Ecto neural progenitor cell (in vitro differentiated cells): Measurements from ENCODE around the gene ZNF512.
A peak's percentile ranks its signal among the peaks of the same experiment; 100 is the strongest.

ENCODE experiments used
- DNase-seq: peaks from one replicate; pipeline ENCODE4 v3.0.0-alpha.2; 2018; ENCODE audit warnings: low spot score

The ZNF512 gene

GRCh38 chr2:27634291-27634690 is 51.4 kb downstream of the ZNF512 start:
- no peak for DNase-seq

- no peak for DNase-seq
Observed at GRCh38 chr2:27636766-27637165, 53.9 kb downstream of the ZNF512 start.

GRCh38 chr2:27638037-27638637 is 55.3 kb downstream of the ZNF512 start:
- no peak for DNase-seq

DNA sequence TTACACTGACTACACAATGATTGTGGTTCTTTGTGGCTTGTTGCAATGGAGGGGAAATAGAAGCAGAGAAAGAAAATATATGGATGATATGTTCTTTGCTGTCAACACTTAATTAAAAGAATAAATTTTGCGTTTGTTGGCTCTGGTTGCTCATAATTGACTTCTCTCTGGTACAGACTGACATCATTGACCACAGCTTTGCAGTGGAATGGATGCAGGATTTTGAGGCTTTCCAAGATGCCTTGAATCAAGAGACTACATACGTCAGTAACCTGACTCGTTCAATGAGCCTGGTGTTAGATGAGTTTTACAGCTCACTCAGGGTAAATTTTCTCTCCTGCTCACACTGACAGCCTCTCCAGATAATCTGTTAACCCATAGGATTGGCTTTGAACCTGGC is 55.9 kb downstream of the ZNF512 start:
- no peak for DNase-seq

DNA sequence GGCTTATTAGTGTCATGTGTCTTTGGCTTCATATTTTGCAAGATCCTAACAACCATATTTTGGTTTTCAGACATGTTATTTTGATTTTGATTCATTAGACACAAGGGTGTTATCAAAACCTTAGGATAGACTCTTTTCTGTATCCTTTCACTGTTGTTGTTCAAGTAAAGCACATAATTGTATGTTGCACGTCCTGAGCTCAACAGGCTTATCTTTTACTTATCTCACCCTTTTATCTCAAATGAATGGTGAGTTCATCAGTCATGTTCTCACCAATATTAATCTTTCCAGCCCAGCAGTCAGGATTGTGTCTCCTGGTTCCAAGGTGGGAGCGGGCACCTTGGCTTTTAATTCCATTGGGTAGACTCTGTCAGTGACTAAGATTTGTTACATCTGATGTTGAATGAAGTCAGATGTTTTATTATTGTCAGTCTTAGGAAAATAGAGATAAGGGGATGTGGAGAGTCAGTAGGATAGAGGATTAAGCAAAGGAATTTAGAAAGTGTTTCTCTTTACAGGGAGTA is 57.9 kb downstream of the ZNF512 start:
- no peak for DNase-seq

- no peak for DNase-seq
Observed at GRCh38 chr2:27645197-27645596, 62.4 kb downstream of the ZNF512 start.

GRCh38 chr2:27647289-27647688 is 64.4 kb downstream of the ZNF512 start:
- DNase-seq = no peak

GRCh38 chr2:27647737-27648136 is 64.9 kb downstream of the ZNF512 start:
- no peak for DNase-seq

DNA sequence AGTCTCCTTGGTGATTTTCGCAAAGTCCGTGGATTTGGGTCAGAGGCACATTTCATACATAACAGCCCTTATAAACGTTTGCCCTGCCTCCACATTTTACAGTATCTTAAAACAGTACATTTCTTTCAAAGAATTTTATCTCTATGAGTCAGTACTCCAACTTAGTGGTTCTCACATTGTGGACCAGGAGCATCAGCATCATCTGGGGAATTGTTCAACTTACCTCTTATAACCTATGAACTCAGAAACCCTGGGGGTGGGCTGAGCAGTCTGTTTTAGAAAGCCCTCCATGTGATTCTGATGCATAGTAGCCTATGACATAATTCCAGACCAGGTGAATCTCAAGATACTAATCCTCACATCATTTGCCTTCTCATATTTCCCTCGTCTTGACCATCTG is 68.2 kb downstream of the ZNF512 start:
- no peak for DNase-seq

- no peak for DNase-seq
Observed at GRCh38 chr2:27652341-27652740, 69.5 kb downstream of the ZNF512 start.

GRCh38 chr2:27652790-27653189 is 69.9 kb downstream of the ZNF512 start:
- no peak for DNase-seq

- no peak for DNase-seq
Observed at GRCh38 chr2:27653397-27653796, 70.6 kb downstream of the ZNF512 start.

GRCh38 chr2:27655155-27655951 is 72.5 kb downstream of the ZNF512 start:
- DNase-seq = no peak

- no peak for DNase-seq
Observed at GRCh38 chr2:27661371-27661770, 78.5 kb downstream of the ZNF512 start.

DNA sequence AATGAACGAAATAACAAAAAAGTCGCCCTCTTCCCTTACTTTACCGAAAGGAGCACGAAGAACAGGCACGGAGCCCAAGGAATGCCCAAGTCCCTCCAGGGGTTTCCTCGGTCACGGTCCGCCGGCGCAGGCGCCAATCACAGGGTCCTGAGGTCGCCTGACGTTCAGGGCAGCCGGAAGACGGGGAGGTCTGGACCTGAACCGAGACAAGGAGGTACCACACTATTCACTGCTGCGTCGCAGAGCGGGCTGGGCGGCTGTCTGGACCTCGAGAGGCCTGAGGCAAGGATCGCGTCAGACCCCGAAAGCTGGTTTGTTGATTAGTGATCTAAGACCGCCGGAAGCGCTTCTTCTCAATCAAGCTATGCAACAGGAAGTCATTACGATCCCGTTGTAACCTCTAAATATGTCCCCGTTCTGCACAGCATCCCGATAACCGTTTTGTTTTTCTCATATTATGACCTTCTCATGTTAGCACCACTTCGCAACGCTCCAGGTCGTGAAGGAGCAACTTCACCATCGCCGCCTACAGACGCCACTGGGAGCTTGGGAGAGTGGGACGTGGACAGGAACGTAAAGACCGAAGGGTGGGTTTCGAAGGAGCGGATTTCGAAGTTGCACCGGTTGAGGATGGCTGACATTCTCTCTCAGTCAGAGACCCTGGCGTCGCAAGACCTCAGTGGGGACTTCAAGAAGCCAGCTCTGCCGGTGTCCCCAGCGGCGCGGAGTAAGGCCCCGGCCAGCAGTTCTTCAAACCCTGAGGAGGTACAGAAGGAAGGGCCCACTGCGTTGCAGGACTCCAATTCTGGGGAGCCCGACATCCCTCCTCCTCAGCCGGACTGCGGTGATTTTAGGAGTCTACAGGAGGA is 80.7 kb downstream of the ZNF512 start, which contains the start of the genes SLC4A1AP and SUPT7L:
Gene SLC4A1AP (plus strand): TSS at position 605 of the 869 bp plus-strand sequence. CDS start 26 bp downstream, at position 631.
Gene SUPT7L (minus strand): TSS at position 330 of the 869 bp plus-strand sequence. CDS start 1,422 bp downstream, outside the sequence.
- DNase-seq = peak; percentile 87

DNA sequence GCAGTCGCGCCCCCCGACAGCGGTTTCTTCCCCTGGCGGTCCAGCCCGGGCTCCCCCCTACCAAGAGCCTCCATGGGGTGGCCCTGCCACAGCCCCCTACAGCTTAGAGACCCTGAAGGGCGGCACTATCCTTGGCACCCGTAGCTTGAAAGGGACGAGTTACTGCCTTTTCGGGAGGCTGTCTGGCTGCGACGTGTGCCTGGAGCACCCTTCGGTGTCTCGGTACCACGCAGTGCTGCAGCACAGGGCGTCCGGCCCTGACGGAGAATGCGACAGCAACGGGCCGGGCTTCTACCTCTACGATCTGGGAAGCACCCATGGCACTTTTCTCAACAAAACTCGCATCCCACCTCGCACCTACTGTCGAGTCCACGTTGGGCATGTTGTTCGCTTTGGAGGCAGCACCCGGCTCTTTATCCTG is 81.3 kb downstream of the ZNF512 start:
- no peak for DNase-seq

- DNase-seq = no peak
Observed at GRCh38 chr2:27664622-27665363, 82.0 kb downstream of the ZNF512 start.

DNA sequence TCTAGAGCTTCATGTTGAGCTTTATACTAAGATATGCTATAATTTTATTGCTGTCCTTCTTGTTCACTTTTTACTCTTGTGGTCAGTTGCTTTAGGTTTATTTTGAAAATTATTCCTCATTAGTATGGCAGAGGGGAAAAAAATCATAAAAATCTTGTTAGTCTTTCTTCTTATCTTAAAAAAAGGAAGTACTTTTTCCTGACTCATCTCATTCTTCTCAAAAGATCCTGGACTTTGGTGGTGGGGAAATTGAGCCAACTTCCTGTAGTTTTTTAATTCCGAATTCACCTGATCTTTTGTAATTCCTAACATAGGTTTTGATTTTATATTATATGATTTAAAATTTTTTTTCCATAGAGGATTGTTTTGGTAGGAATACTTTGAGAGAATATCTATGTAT is 84.6 kb downstream of the ZNF512 start:
- DNase-seq = no peak

GRCh38 chr2:27671235-27671634 is 88.4 kb downstream of the ZNF512 start:
- no peak for DNase-seq
